Bone marrow (tissue), 2 donors: ENCODE measurements around the gene SKA1.

Experiments used
- DNase-seq, 2 donors: peaks; one replicate each; lab custom pipeline; 2025; lab: John Stamatoyannopoulos, UW

The SKA1 gene

GRCh38 chr18:50374753-50375391 lies at the start of gene SKA1:
TSS of gene SKA1 (plus strand) at chr18:50375046. CDS start at chr18:50375831, 785 bp downstream.
- DNase-seq, result peak; percentile 82 to 92

- DNase-seq, result no peak
These were observed 46.9 kb upstream of the SKA1 start for GRCh38 chr18:50327983-50328382.

GRCh38 chr18:50330176-50330575 lies 44.7 kb upstream of the SKA1 start:
- DNase-seq, result no peak

GRCh38 chr18:50331691-50332090 lies 43.2 kb upstream of the SKA1 start:
- DNase-seq, result no peak

- DNase-seq, result no peak
These were observed 40.2 kb upstream of the SKA1 start for GRCh38 chr18:50334546-50335152.

- no peak for DNase-seq
These were observed 36.7 kb upstream of the SKA1 start for GRCh38 chr18:50338122-50338521.

GRCh38 chr18:50338715-50339114 lies 36.1 kb upstream of the SKA1 start:
- no peak for DNase-seq

- DNase-seq, result no peak
These were observed 34.8 kb upstream of the SKA1 start for GRCh38 chr18:50340078-50340477.

- no peak for DNase-seq
These were observed 33.4 kb upstream of the SKA1 start for GRCh38 chr18:50341443-50341842.

- no peak for DNase-seq
These were observed 24.1 kb upstream of the SKA1 start for GRCh38 chr18:50350699-50351098.

GRCh38 chr18:50356036-50356945 lies 18.6 kb upstream of the SKA1 start:
- peak in 1 of 2 donors; percentile 49 for DNase-seq

- DNase-seq, result no peak
These were observed 16.0 kb upstream of the SKA1 start for GRCh38 chr18:50358844-50359243.

- DNase-seq, result no peak
These were observed 15.0 kb upstream of the SKA1 start for GRCh38 chr18:50359806-50360205.

GRCh38 chr18:50360611-50361010 lies 14.2 kb upstream of the SKA1 start:
- DNase-seq, result no peak

- DNase-seq, result no peak
These were observed 5.2 kb upstream of the SKA1 start for GRCh38 chr18:50369672-50370071.

GRCh38 chr18:50372743-50373142 lies 2.1 kb upstream of the SKA1 start:
- DNase-seq, result no peak

GRCh38 chr18:50373561-50374219 lies 1.2 kb upstream of the SKA1 start:
- DNase-seq, result no peak

- no peak for DNase-seq
These were observed 560 bp upstream of the SKA1 start for GRCh38 chr18:50374220-50374752.

- DNase-seq, result no peak
These were observed 2.4 kb downstream of the SKA1 start for GRCh38 chr18:50377061-50377798.

GRCh38 chr18:50388988-50389387 lies 14.1 kb downstream of the SKA1 start:
- DNase-seq, result no peak

- no peak for DNase-seq
These were observed 19.0 kb downstream of the SKA1 start for GRCh38 chr18:50393802-50394201.
